Body of pancreas (tissue), 4 donors: ENCODE results near the gene FARS2. TPM values are rescaled to one million over a fixed set of nuclear protein-coding genes. Genes with fewer than 3 reads are reported as not detected.
"Not testable (repeated sequence)": the region's sequence is repeated elsewhere in the genome, so short reads cannot be mapped to it uniquely, and the experiment has no call there.

Experiments used
- ATAC-seq: fragments of 150-250 bp; one replicate; pipeline ENCODE4 v1.9.1; 2016
- DNase-seq, 4 donors: peaks; one replicate each; pipeline ENCODE4 v3.0.0-alpha.2; 2019
- H3K27ac ChIP-seq, 4 donors: fragments of 200-600 bp; sonication (generic); 1 replicate in 3 of 4; 2 replicates in 1 of 4; pipeline versions ENCODE4 v1.5.1 to v1.6.1; 2016 to 2019; ENCODE audit warnings: mild to moderate bottlenecking in 1 of 4, mixed read lengths in 1 of 4, moderate library complexity in 1 of 4
- H3K27me3 ChIP-seq, 2 donors: fragments of 200-600 bp; sonication (generic); one replicate each; pipeline ENCODE4 v1.6.0; 2016; ENCODE audit warnings: mild to moderate bottlenecking in 1 of 2
- H3K36me3 ChIP-seq, 2 donors: fragments of 200-600 bp; sonication (generic); replicated peaks in 1 of 2; 2 replicates each; pipeline ENCODE4 v1.5.1; 2016; ENCODE audit warnings: low read depth in 2 of 2; ENCODE audit not compliant: insufficient read depth in 1 of 2
- H3K4me1 ChIP-seq: fragments of 200-600 bp; sonication (generic); one replicate; pipeline ENCODE4 v1.6.0; 2016
- H3K4me3 ChIP-seq, 2 donors: fragments of 200-600 bp; sonication (generic); 1 replicate in 1 of 2; 2 replicates in 1 of 2; pipeline ENCODE4 v1.5.1; 2016 to 2019
- H3K9me3 ChIP-seq, 3 donors: fragments of 200-600 bp; sonication (generic); 1 replicate in 2 of 3; 2 replicates in 1 of 3; pipeline ENCODE4 v1.5.1; 2016
- POLR2A ChIP-seq, 3 donors: fragments of 450-650 bp; IDR thresholded peaks; one replicate each; pipeline ENCODE4 v1.6.1; 2016; ENCODE audit warnings: antibody characterized with exemption in 3 of 3, mild to moderate bottlenecking in 2 of 3
- WGBS, 2 donors: methylation state at CpG; one replicate each; pipeline ENCODE4 v1.1.5; 2017; 5-methylcytosine and 5-hydroxymethylcytosine counted together
- intact Hi-C: fragments of 100-400 bp; cut with DNase I; formaldehyde crosslinking; loops from one replicate; pipeline ENCODE4 v1.15.1; 2023
- total RNA-seq, 2 donors: library from RNA; depleted of rRNA; stranded (reverse); fragments of >200 nt; gene quantifications; one replicate each; pipeline ENCODE4 v1.1.0, GENCODE V29; 2016
- TF ChIP-seq, protein P1 (sequence below), 7 experiments: fragments of 450-650 bp in 4 of 7; fragments of 200-600 bp in 3 of 7; sonication (generic) in 3 of 7; IDR thresholded peaks; one replicate each; pipeline ENCODE4 v1.5.1; 2016 to 2019; ENCODE audit warnings: antibody characterized with exemption in 7 of 7

The FARS2 gene
- total RNA-seq, 2 donors from 2014 or later, result 6.5 to 9.6 TPM

DNA sequence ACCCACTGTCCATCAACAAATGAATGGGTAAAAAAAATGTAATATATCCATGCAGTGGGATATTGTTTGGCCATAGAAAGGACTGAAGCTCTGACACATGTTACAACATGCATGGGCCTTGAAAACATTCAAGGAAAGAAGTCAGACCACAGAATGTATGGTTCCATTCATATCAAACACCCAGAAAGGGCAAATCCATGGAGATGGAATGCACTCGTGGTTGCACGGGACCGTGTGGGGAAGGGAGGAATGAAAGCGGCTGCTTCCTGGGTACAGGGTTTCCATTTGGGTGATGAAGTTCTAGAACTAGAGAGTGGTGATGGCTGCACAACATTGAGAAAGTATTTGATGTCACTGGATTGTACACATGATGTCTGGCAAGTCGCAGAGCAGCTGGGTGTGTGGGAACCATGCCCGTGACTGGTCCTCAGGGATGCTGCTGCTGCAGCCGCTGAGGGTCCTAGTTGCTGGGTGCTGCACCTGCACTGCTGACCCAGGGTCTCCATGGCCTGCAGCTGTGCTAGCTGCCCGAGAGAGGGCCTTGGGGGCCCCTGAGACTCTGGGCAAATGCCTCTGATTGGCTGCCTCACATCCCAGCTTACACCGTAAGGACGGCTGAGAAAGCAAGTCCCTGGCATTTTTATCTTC lies 525.1 kb downstream of the FARS2 start:
- WGBS, 2 donors, result 72 to 84% methylated on average over 9 to 10 of the region's 10 CpGs
- Histone ChIP-seq H3K4me1 (no peaks in the 10 kb centered on the region), H3K27ac (no peak overlapping the region), H3K4me3 (no peak overlapping the region), H3K36me3 (no peaks in the 10 kb centered on the region), H3K9me3 (no peaks in the 10 kb centered on the region), H3K27me3 (no peaks in the 10 kb centered on the region)
- ATAC-seq (no peak), DNase-seq (no peak)
- intact Hi-C loops, result no loop called here
- TF ChIP-seq, protein P1, sequence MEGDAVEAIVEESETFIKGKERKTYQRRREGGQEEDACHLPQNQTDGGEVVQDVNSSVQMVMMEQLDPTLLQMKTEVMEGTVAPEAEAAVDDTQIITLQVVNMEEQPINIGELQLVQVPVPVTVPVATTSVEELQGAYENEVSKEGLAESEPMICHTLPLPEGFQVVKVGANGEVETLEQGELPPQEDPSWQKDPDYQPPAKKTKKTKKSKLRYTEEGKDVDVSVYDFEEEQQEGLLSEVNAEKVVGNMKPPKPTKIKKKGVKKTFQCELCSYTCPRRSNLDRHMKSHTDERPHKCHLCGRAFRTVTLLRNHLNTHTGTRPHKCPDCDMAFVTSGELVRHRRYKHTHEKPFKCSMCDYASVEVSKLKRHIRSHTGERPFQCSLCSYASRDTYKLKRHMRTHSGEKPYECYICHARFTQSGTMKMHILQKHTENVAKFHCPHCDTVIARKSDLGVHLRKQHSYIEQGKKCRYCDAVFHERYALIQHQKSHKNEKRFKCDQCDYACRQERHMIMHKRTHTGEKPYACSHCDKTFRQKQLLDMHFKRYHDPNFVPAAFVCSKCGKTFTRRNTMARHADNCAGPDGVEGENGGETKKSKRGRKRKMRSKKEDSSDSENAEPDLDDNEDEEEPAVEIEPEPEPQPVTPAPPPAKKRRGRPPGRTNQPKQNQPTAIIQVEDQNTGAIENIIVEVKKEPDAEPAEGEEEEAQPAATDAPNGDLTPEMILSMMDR (IDR thresholded peaks at IDR 0.05), result no peak
- TF ChIP-seq POLR2A (IDR thresholded peaks at IDR 0.05), result no peak

GRCh38 chr6:5786969-5787720 lies 525.8 kb downstream of the FARS2 start:
- Histone ChIP-seq H3K9me3 (no peaks in the 10 kb centered on the region), H3K4me1 (no peaks in the 10 kb centered on the region), H3K36me3 (no peaks in the 10 kb centered on the region), H3K27ac (no peak overlapping the region), H3K27me3 (no peaks in the 10 kb centered on the region), H3K4me3 (no peak overlapping the region)
- DNase-seq (no peak), ATAC-seq (no peak)
- TF ChIP-seq, protein P1 (IDR thresholded peaks at IDR 0.05), result no peak
- TF ChIP-seq POLR2A (IDR thresholded peaks at IDR 0.05), result no peak
- WGBS, 2 donors, result 45 to 53% methylated on average over 11 of the region's 11 CpGs
- intact Hi-C loops, result no loop called here

DNA sequence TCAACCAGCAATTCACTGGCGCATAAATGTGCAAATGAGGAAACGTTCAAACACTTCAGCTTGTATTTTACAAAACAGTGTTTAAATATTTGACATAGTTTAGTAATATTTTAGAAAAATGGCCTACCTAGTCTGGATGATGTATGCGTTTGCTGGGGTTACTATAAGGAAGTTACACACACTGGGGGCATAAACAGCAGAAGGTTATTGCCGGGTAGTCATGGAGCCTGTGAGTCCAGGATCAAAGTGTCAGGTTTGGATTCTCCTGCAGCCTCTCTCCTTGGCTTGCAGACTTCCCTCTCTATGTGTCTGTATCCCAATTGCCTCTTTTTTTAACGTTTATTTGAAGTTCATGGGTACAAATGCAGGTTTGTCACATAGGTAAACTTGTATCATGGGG lies 528.1 kb downstream of the FARS2 start:
- DNase-seq, ATAC-seq, intact Hi-C loops, H3K27me3 ChIP-seq, H3K27ac ChIP-seq, H3K36me3 ChIP-seq, H3K4me1 ChIP-seq, H3K4me3 ChIP-seq, H3K9me3 ChIP-seq: not testable (repeated sequence)
- 75 to 76% methylated on average over 5 of the region's 5 CpGs for WGBS, 2 donors

DNA sequence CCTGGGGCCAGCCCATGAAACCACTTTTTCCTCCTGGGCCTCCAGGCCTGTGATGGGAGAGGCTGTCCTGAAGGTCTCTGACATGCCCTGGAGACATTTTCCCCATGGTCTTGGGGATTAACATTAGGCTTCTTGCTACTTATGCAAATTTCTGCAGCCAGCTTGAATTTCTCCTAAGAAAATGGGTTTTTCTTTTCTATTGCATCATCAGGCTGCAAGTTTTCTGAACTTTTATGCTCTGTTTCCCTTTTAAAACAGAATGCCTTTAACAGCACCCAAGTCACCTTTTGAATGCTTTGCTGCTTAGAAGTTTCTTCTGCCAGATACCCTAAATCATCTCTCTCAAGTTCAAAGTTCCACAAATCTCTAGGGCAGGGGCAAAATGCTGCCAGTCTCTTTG lies 535.2 kb downstream of the FARS2 start:
- H3K9me3 ChIP-seq, DNase-seq, H3K4me1 ChIP-seq, ATAC-seq, intact Hi-C loops, H3K27me3 ChIP-seq, H3K4me3 ChIP-seq, H3K27ac ChIP-seq, H3K36me3 ChIP-seq: not testable (repeated sequence)

DNA sequence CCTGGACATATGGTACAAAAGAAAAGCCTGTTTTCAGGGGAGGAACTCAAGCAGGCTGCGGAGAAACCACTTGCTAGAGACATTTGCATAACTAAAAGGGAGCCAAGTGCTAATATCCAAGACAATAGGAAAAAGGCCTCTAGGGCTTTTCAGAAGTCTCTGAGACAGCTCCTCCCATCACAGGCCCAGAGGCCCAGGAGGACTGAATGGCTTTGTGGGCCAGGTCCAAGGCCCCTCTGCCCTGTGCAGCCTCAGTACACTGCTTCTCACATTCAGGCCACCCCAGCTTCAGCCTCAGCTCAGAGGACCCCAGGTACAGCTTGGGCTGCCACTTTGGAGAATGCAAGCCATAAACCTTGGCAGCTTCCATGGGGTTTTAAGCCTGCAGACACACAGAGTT lies 545.1 kb downstream of the FARS2 start:
- H3K4me1 ChIP-seq, H3K36me3 ChIP-seq, H3K4me3 ChIP-seq, DNase-seq, ATAC-seq, intact Hi-C loops, H3K9me3 ChIP-seq, H3K27me3 ChIP-seq, H3K27ac ChIP-seq: not testable (repeated sequence)
- WGBS, 2 donors, result 89 to 100% methylated on average over 1 of the region's 1 CpG

- ATAC-seq (no peak), DNase-seq (no peak)
- H3K4me3 ChIP-seq, result no peak overlapping the region
- no peaks in the 10 kb centered on the region for H3K27me3 ChIP-seq
- H3K9me3 ChIP-seq, result no peaks in the 10 kb centered on the region
- no peaks in the 10 kb centered on the region for H3K4me1 ChIP-seq
- intact Hi-C loops, result no loop called here
- no peaks in the 10 kb centered on the region for H3K36me3 ChIP-seq
- no peak overlapping the region for H3K27ac ChIP-seq
- TF ChIP-seq POLR2A (IDR thresholded peaks at IDR 0.05), result no peak
- TF ChIP-seq, protein P1 (IDR thresholded peaks at IDR 0.05), result no peak
- WGBS, 2 donors, result 67 to 69% methylated on average over 4 of the region's 4 CpGs
Observed at GRCh38 chr6:5809450-5809849, 548.1 kb downstream of the FARS2 start.
